K562 treated with DMSO at 1 percent for 12 hours (cell line): Measurements from ENCODE around the gene LFNG. TPM values are rescaled to one million over a fixed set of nuclear protein-coding genes. Genes with fewer than 3 reads are reported as not detected.

Experiments used
- total RNA-seq: library from RNA; unstranded; fragments of 300-600 nt; gene quantifications from 2 replicates; pipeline ENCODE4 v1.2.3, GENCODE V29; 2022; ENCODE audit not compliant: insufficient read depth

LFNG gene, protein sequence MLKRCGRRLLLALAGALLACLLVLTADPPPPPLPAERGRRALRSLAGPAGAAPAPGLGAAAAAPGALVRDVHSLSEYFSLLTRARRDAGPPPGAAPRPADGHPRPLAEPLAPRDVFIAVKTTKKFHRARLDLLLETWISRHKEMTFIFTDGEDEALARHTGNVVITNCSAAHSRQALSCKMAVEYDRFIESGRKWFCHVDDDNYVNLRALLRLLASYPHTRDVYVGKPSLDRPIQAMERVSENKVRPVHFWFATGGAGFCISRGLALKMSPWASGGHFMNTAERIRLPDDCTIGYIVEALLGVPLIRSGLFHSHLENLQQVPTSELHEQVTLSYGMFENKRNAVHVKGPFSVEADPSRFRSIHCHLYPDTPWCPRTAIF
- total RNA-seq: 0.35 and 0.68 TPM in 2 replicates

DNA sequence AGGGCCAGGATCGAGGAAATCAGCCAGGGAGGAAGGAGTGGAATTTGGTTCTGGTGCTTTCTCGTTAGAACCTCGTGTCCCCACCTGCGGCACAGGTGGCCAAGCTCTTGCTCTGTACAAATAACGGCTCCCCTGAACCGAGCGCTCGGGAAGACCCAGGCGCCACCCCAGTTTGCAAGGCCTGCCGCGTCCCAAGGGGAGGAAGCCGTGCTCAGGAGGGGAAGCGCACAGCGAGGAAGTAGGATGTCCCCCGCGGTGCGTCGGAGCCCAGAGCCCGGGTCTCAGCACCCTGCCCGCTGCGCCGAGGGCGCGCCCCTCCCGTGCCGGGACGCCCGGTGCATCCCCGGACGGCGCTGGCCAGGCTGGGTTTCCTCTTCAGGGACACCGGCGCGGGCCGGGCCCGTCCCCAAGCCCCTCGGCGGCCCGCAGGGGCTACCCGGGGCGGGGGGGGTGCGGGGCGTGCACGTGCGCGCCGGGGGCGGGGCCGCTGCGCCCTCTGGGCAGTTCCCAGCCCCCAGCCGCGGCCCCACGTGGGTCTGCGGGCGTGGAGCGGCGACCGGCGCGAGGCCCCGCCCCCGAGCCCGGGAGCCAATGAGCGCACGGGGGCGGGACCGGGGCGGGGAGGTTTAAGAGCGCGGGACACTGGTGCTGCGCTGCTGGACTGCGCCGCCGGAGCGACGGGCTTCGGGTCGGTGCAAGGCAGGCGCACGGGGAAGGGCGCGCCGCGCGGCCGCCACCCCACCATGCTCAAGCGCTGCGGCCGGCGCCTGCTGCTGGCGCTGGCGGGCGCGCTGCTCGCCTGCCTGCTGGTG lies at the start of gene LFNG:
Gene LFNG (plus strand): TSS at position 656 of the 812 bp plus-strand sequence. CDS start 88 bp downstream, at position 744.

DNA sequence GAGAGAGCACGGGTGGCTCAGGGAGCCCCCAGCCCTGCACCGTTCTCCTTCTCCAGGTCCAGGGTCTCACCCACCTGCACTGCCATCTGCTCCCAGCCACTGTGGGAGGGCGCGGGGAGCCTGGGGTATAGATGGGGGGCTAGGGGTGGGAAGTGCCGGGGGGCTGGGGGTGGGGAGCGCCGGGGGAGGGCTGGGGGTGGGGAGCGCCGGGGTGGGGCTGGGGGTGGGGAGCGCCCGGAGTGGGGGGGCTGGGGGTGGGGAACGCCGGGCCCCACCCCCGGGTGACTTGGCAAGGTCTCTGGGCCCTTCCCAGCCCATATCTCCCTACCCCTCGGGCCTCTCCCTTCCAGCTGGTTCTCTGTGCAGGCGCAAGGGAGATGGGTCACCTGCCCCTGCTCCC lies 43.3 kb upstream of the LFNG start, which contains the start of gene GRIFIN:
Gene GRIFIN (minus strand): TSS at position 101 of the 400 bp plus-strand sequence. CDS start 15 bp downstream, at position 86.

DNA sequence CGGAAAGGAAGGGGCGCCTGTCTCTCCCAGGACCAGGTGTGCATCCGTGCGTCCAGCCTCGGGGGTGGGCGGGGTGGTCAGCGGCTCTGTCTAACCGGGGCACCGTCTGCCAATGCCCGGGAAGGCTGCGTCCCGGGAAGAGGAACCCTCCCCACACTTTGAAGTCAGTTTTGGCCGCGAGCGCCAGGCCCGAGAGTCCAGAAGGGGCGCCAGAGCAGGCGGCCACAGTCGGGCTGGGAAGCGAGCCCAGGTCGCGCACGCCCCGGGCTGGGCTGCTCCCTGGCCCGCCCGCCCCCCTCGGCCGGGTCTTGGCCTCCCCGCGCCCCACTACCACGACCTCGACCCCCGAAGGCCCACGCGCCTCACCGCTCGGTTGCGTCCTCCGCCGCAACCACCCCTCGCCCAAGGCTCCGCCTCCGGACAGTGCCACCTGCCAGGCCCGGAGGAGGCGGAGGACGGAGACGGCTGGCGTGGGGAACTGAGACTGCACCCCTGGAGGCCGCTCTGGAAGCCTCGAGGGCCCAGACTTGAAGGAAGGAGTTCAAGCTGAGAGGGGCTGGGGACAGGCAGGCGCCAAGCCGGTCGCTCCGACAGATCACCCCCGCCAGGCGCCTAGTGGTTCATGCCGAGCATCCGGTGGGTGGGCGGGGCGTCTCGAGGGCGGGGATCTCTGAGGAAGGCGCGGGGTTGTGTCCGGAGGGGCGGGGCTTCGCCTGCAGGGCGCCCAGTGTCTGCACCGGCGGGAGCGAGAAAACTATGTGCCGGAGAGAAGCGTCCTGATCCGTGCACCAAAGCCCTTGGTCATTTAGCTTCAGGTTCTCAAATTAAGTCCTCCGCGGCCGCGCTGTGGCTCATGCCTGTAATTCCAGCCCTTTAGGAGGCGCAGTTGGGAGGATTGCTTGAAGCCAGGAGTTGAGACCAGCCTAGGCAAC lies 35.8 kb downstream of the LFNG start, which contains the start of gene BRAT1:
Gene BRAT1 (minus strand): TSS at position 404 of the 932 bp plus-strand sequence. CDS start 1,093 bp downstream, outside the sequence.

DNA sequence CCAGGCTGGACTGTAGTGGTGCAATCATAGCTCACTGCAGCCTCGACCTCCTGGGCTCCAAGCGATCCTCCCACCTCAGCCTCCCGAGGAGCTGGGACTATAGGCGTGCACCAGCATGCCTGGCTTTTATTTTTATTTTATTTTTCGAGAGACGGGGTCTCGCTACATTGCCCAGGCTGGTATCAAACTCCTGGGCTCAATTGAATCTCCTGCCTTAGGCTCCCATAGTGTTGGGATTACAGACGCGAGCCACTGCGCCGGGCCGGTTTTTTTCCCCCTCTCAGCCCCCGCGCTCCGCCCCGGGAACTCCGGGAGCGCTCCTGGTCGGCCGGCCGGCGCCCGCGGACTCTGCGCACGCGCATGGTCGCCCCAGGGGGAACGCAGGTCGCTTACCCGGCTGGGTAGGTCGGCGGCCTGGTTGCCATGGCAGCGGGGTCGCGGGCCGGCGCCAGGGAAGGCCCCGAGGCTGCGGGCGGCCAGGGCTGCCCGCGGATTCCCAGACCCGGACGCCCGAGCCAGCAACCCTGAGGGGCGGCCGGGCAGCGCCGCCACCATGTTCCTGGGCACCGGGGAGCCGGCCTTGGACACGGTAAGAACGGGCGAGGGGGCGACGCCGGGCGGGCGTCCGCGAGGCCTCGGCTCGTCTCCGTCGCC lies 39.2 kb downstream of the LFNG start, which contains the start of gene IQCE:
Gene IQCE (plus strand): TSS at position 351 of the 654 bp plus-strand sequence. CDS start 203 bp downstream, at position 554.

Other genes starting within 250 kb of the LFNG start
- 12.2 and 22.1 TPM in 2 replicates for gene SNX8, start 205.3 kb upstream of the LFNG start, total RNA-seq
- 138 and 181 TPM in 2 replicates for gene EIF3B, start 164.9 kb upstream of the LFNG start, total RNA-seq
- gene CHST12, start 116.2 kb upstream of the LFNG start, total RNA-seq: 37.8 and 46.1 TPM in 2 replicates
- gene GRIFIN, start 43.4 kb upstream of the LFNG start, total RNA-seq: not detected in 2 replicates
- 45.2 and 47.7 TPM in 2 replicates for gene BRAT1, start 35.8 kb downstream of the LFNG start, total RNA-seq
- gene IQCE, start 39.2 kb downstream of the LFNG start, total RNA-seq: 3.3 and 8.8 TPM in 2 replicates
- 4.8 and 9.4 TPM in 2 replicates for gene TTYH3, start 112.2 kb downstream of the LFNG start, total RNA-seq
- not detected in 2 replicates for gene AMZ1, start 168.4 kb downstream of the LFNG start, total RNA-seq